ENCODE results near the gene SLC2A6.

Gene SLC2A6

GRCh38 chr9:133515615-133516255 lies 36.8 kb upstream of the SLC2A6 start:
- no peak for DNase-seq

- no peak for DNase-seq
Measured at GRCh38 chr9:133515240-133515610, 36.3 kb upstream of the SLC2A6 start.

- DNase-seq, result peak; percentile 76
Measured at GRCh38 chr9:133514460-133515239, 35.8 kb upstream of the SLC2A6 start.

- peak; percentile 45 for DNase-seq
Measured at GRCh38 chr9:133513214-133514100, 34.6 kb upstream of the SLC2A6 start.

GRCh38 chr9:133512253-133513213 lies 33.6 kb upstream of the SLC2A6 start:
- DNase-seq, result no peak

GRCh38 chr9:133511607-133512006 lies 32.7 kb upstream of the SLC2A6 start:
- no peak for DNase-seq

GRCh38 chr9:133510926-133511505 lies 32.1 kb upstream of the SLC2A6 start:
- no peak for DNase-seq

- DNase-seq, result peak; percentile 80
Measured at GRCh38 chr9:133509179-133510083, 30.5 kb upstream of the SLC2A6 start.

GRCh38 chr9:133508046-133508445 lies 29.1 kb upstream of the SLC2A6 start:
- no peak for DNase-seq

- DNase-seq, result no peak
Measured at GRCh38 chr9:133507246-133507965, 28.5 kb upstream of the SLC2A6 start.

GRCh38 chr9:133506653-133507038 lies 27.7 kb upstream of the SLC2A6 start:
- no peak for DNase-seq

GRCh38 chr9:133505901-133506652 lies 27.2 kb upstream of the SLC2A6 start:
- no peak for DNase-seq

GRCh38 chr9:133505186-133505830 lies 26.4 kb upstream of the SLC2A6 start:
- no peak for DNase-seq

GRCh38 chr9:133502112-133502511 lies 23.2 kb upstream of the SLC2A6 start:
- no peak for DNase-seq

- no peak for DNase-seq
Measured at GRCh38 chr9:133499892-133500270, 21.0 kb upstream of the SLC2A6 start.

- DNase-seq, result no peak
Measured at GRCh38 chr9:133499132-133499891, 20.4 kb upstream of the SLC2A6 start.

GRCh38 chr9:133496861-133497842 lies 18.3 kb upstream of the SLC2A6 start:
- DNase-seq, result no peak

Measured in NCI-H1105 (cell line).